GM23248 (cell line): ENCODE measurements around the gene CREB5.

Source experiments
- EZH2 ChIP-seq: fragments of 200-600 bp; sonication (generic); IDR thresholded peaks from 2 replicates; pipeline ENCODE4 v1.6.1; 2018; ENCODE audit warnings: antibody characterized with exemption, mild to moderate bottlenecking; ENCODE audit not compliant: insufficient read depth, poor library complexity, severe bottlenecking
- EZH2phosphoT487 ChIP-seq: fragments of 200-600 bp; sonication (generic); IDR thresholded peaks from 2 replicates; pipeline ENCODE4 v1.6.1; 2018; ENCODE audit warnings: antibody characterized with exemption, moderate library complexity, mild to moderate bottlenecking, low read depth; ENCODE audit not compliant: insufficient read depth

DNA sequence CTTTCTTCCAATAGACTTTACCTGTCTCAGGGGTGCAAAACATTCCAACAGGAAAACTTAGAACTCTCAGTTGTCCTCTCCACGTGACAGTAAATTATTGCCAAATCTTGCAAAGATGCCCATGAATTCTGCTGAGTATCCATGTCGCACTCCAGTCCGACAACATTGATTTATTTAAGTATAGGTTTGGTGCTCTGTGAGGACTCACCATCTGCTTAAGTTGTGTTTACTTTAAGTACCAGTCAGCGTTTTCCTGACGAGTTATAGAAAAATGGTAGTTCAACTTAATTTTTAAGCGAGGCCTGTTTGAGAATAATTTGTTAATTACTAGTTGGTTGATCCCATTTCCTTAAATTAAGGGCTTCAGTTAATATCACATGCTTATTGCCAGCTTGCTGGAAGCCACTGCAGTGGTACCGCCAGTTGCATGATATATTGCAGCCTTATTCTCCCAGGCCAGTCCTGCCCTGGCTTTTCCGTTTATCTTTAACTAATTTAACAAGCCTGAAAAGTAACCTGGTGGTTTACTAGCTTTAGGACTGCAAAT lies 27.8 kb downstream of the CREB5 start:
- TF ChIP-seq EZH2 (no peak), EZH2phosphoT487 (no peak)
